GM23248 (cell line): ENCODE measurements around the gene PELI2.

Experiments
- EZH2 ChIP-seq: fragments of 200-600 bp; sonication (generic); IDR thresholded peaks from 2 replicates; pipeline ENCODE4 v1.6.1; 2018; ENCODE audit warnings: antibody characterized with exemption, mild to moderate bottlenecking; ENCODE audit not compliant: insufficient read depth, poor library complexity, severe bottlenecking
- EZH2phosphoT487 ChIP-seq: fragments of 200-600 bp; sonication (generic); IDR thresholded peaks from 2 replicates; pipeline ENCODE4 v1.6.1; 2018; ENCODE audit warnings: antibody characterized with exemption, moderate library complexity, mild to moderate bottlenecking, low read depth; ENCODE audit not compliant: insufficient read depth

GRCh38 chr14:56085471-56085870, 32.7 kb upstream of the PELI2 start:
- no peak for TF ChIP-seq EZH2
- TF ChIP-seq EZH2phosphoT487: no peak
